GM10248 (cell line): ENCODE results near the gene CACNA2D1.

Source experiments
- CTCF ChIA-PET: fragments of 300-600 bp; sonication (Branson Sonifier 250); formaldehyde crosslinking; extraction: SDS; loops from one replicate; lab custom pipeline; 2021; ENCODE audit warnings: antibody characterized with exemption; lab: Yijun Ruan, JAX
- POLR2A ChIA-PET: fragments of 350-650 bp; sonication (Branson Sonifier 250); formaldehyde crosslinking; extraction: SDS; loops from one replicate; lab custom pipeline; 2020; ENCODE audit warnings: antibody characterized with exemption; lab: Yijun Ruan, JAX
- DNase-seq: peaks from one replicate; pipeline ENCODE4 v3.0.0; 2012; ENCODE audit errors: extremely low spot score
- TF ChIP-seq, protein P1 (sequence below): IDR thresholded peaks from 2 replicates; pipeline ENCODE4 v1.5.1; 2012; ENCODE audit warnings: mild to moderate bottlenecking, low read depth; ENCODE audit errors: extremely low read depth, missing control alignments, control extremely low read depth

The CACNA2D1 gene

DNA sequence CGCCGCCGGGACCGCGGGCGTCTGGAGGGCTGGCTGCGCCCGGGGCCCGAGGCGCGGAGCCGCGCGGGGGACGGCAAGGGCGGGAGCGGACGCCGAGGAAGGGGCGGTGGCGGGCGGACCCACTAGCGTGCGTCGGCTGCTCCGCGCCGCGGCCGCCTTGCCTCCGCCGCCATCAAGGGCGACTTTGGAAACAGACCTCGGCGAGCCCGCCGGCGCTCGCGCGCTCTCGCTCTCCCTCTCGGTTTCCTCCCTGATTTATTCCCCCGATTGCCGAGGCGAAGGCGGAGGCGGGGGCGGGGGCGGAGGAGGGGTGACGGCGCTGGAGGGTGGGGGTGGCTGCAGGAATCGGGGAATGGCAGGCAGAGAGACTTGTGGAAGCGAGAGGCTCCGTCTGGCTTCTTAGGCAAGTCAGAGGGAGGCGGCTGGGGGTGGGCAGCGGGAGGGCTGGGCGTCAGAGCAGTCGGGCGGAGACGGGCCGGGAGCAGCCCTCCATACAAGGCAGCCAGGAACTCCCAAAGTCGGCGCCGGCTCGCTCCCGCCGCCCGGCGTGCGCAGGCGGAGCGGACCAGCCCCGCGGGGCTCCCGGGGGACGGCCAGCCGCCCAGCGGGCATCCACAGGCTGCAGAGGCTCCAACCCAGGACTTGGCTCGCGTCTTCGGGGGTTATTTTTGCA, at the start of gene CACNA2D1:
TSS of gene CACNA2D1 (minus strand) at position 231 of the 673 bp plus-strand sequence.
- ChIA-PET POLR2A (no interaction called here), CTCF (no interaction called here)
- peak; percentile 25 for DNase-seq
- TF ChIP-seq, protein P1, sequence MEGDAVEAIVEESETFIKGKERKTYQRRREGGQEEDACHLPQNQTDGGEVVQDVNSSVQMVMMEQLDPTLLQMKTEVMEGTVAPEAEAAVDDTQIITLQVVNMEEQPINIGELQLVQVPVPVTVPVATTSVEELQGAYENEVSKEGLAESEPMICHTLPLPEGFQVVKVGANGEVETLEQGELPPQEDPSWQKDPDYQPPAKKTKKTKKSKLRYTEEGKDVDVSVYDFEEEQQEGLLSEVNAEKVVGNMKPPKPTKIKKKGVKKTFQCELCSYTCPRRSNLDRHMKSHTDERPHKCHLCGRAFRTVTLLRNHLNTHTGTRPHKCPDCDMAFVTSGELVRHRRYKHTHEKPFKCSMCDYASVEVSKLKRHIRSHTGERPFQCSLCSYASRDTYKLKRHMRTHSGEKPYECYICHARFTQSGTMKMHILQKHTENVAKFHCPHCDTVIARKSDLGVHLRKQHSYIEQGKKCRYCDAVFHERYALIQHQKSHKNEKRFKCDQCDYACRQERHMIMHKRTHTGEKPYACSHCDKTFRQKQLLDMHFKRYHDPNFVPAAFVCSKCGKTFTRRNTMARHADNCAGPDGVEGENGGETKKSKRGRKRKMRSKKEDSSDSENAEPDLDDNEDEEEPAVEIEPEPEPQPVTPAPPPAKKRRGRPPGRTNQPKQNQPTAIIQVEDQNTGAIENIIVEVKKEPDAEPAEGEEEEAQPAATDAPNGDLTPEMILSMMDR, result no peak

DNA sequence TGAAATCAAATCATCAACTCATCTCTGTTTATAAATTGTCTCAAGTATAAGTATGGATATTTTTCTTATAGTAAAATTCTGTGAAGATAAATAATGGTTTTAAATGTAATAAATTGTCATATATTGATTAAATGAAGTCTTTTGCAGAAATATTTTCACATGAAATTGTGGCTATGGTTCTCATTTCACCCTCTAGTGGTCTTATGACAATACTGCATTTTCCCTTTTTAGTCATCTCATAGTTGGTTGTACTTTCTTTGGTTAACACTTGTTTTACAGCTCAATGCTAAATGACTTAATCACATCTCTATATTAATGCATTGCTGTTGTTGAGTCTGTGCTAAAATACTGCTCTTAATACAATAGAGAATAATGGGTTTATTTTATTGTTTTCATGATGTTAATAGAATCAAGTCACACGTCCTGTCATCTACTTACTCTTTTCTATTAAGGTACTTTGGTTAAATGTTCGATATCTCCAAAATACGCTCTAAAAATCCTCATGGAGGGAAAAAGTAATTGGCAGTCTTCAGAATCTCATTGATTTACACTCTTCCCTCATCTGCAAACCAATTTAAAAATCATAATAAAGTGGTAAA, 38.0 kb upstream of the CACNA2D1 start:
- ChIA-PET POLR2A (no interaction called here), CTCF (interaction anchor here (0.6 to 1.6 kb wide), 10 partner anchors 9 to 999 kb away, joined by 3 to 6 read pairs (median 4); no protein-coding TSS in a partner anchor)
- peak; percentile 22 for DNase-seq
- TF ChIP-seq, protein P1, result peak; percentile 48

DNA sequence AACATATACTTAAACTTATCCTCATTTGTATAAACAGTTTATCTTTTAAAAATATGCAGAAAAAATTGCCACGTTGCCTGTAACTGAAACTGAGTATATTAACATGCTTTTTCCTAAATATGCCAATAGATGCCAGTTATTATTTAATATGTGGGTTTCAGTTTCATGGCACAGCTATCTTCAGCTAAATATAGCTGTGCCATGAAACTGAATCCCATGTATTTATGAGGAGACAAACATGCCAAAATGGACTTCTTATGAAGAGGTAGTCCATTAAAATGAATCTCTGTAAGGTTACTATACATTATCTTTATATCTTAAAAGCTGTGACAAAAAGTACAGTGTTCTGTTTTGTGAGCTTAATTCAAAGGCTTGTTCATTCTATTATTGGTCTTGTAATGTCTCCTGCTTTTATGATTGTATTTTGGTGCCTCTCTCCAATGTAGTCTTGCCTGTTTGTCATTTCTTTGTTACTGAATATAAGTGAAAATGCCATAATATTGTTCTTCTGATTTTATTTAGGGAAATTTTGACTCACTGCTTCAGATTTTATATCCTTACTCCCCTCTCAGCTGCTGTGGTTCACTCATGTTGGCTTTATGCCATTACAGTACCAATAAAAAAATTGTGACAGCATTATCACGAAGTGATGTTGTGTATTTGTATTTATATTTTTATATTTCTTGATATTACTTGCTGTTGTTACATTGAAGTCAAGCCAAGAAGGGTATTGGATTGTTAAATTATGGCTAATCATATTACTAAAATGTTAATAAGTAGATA, 34.3 kb upstream of the CACNA2D1 start:
- ChIA-PET POLR2A (no interaction called here), CTCF (interaction anchor here (0.8 kb wide), 1 partner anchor 336 kb away, joined by 3 read pairs; no protein-coding TSS in a partner anchor)
- TF ChIP-seq, protein P1, result no peak
- DNase-seq, result no peak

DNA sequence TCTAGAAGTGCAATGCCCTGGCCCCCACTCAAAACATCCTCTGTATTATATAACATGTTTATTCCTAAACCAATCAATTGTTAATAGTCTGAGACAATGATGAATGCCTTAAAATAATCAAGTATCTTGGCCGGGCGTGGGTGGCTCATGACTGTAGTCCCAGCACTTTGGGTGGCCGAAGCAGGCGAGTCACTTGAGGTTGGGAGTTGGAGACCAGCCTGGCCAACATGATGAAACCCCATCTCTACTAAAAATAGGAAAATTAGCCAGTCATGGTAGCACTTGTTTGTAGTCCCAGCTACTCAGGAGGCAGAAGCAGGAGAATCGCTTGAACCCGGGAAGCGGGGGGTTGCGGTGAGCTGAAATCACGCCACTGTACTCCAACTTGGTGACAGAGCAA, 29.4 kb upstream of the CACNA2D1 start:
- CTCF ChIA-PET, result interaction anchor here (1.2 kb wide), 1 partner anchor 11 kb away, joined by 4 read pairs; no protein-coding TSS in a partner anchor
- POLR2A ChIA-PET, result no interaction called here
- TF ChIP-seq, protein P1, result no peak
- no peak for DNase-seq

DNA sequence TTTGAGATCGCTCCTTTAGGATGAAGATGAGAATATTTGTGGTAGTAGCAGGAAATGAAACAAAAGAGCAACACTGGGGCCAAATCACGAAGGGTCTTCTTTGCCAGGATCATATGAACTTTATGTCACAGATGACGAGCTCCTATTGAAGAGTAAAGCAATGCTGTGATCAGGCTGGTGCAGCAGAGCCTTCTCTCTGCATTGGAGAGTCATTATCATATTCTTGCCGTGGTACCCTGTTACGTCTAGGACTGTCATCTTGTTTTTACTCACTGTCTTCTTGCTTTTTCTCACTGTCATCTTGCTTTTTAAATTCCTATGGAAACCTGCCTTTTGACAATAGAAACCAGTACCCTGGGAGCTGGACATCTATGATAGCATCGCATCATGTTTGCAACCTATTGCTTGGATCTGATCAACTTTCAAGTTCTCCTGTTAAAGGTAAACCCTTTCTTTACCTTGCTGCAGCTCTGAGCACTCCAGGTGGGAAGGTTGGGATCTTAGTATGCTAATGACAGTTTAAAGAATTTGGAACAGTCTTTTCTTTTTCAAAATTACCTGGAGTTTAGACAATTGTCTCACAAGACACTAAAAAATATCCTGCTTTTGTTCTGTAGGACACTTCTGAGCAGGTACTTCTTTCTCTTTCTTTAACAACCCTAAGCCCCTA, 27.9 kb upstream of the CACNA2D1 start:
- ChIA-PET POLR2A (no interaction called here), CTCF (no interaction called here)
- no peak for DNase-seq
- TF ChIP-seq, protein P1, result no peak

DNA sequence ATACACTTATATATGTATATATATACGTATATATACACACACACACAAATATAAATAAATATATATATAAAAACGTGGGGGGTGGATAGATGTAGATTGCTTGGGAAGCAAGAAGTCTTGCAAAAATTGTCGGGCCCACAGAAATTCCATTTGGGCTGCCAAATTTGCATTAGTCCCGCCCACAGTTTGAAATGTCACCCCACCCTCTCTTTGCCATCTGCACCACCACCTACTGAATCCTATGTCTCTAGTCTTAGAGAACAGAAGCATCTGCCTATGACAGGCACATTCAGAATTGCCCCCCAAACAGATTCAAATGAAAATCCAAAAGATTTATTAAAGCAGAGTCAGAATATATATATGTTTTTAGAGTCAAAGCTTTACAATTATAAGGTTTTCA, 25.6 kb upstream of the CACNA2D1 start:
- POLR2A ChIA-PET, result no interaction called here
- CTCF ChIA-PET, result no interaction called here
- TF ChIP-seq, protein P1, result no peak
- no peak for DNase-seq
